ENCODE data around the gene C14orf180. TPM values are rescaled to one million over a fixed set of nuclear protein-coding genes. Genes with fewer than 3 reads are reported as not detected.
A peak's percentile ranks its signal among the peaks of the same experiment; 100 is the strongest.

The C14orf180 gene
- total and polyA plus RNA-seq, 4 donors, result 0.12 to 0.48 (median 0.30) TPM

DNA sequence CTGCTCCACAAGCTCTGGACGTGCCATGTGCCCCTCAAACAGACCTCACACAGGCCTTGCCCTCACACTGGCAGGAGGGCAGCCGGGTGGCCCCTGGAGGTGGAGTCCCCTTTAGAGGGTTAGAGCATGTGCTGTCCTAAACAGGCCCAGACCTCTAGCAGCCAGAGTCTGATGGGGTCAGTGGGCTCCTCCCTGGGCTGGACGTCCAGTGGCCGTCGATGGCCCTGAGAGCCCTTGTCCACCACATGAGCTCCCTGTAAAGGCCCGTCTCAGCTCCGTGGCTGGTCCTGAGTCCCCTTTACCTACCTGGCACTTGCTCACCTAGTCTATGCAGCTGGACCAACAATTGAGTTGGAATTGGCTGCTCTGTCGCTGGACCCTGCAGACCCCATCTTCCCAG lies 21.2 kb downstream of the C14orf180 start:
- 75 to 84% methylated on average over 8 of the region's 8 CpGs for WGBS, 2 donors
- DNase-seq, result peak in 1 of 3 donors; percentile 10

DNA sequence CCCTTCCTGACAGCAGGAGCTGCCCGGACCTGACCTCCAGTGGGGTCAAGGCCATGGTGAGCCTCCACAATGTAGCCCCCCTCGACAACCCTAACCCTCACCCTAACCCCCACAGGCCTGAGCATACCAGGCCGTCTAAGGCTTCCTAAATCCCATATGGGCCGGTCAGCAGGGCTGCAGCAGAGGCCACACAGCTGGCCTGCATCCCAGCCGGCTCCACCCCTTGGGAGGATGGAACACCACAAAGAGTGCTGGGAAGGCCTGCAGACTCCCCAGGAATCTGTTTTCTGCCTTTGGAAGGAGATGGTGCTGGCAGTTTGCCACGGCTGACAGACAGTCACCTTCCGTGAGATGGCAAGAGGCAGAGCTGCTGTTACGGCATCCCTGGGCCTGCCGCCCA lies 22.2 kb downstream of the C14orf180 start:
- ATAC-seq (ENCODE audit: insufficient read depth, low FRiP score) (no peak), DNase-seq (peak; percentile 44 to 58 (median 55))
- Histone ChIP-seq H3K27me3 (ENCODE audit: control insufficient read depth in 3 of 3, insufficient read depth in 3 of 3, low read length in 2 of 3) (peaks cover 9 to 16% (median 16%) of the 10 kb centered on the region in 3 donors), H3K9ac (ENCODE audit: insufficient read depth in 1 of 2, low read length in 2 of 2) (no peak overlapping the region), H3K36me3 (ENCODE audit: control insufficient read depth in 4 of 4, insufficient read depth in 4 of 4, low read length in 4 of 4) (no peaks in the 10 kb centered on the region), H3K9me3 (ENCODE audit: control insufficient read depth in 4 of 4, insufficient read depth in 3 of 4, low read length in 3 of 4) (peaks cover 0 to 5% (median 0%) of the 10 kb centered on the region in 4 donors), H3K4me1 (ENCODE audit: control insufficient read depth in 5 of 5, insufficient read depth in 5 of 5, low read length in 5 of 5) (peaks cover 0 to 22% (median 5%) of the 10 kb centered on the region in 5 donors), H3K27ac (ENCODE audit: low read depth in 1 of 2, low read length in 1 of 2) (no peak overlapping the region), H3K4me3 (no peak overlapping the region)
- TF ChIP-seq, protein P1, sequence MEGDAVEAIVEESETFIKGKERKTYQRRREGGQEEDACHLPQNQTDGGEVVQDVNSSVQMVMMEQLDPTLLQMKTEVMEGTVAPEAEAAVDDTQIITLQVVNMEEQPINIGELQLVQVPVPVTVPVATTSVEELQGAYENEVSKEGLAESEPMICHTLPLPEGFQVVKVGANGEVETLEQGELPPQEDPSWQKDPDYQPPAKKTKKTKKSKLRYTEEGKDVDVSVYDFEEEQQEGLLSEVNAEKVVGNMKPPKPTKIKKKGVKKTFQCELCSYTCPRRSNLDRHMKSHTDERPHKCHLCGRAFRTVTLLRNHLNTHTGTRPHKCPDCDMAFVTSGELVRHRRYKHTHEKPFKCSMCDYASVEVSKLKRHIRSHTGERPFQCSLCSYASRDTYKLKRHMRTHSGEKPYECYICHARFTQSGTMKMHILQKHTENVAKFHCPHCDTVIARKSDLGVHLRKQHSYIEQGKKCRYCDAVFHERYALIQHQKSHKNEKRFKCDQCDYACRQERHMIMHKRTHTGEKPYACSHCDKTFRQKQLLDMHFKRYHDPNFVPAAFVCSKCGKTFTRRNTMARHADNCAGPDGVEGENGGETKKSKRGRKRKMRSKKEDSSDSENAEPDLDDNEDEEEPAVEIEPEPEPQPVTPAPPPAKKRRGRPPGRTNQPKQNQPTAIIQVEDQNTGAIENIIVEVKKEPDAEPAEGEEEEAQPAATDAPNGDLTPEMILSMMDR (IDR thresholded peaks at IDR 0.05; ENCODE audit: control extremely low read depth, extremely low read depth), result no peak
- WGBS, 2 donors, result 48 to 64% methylated on average over 9 of the region's 9 CpGs

More for the DNA sequence above, 21.2 kb downstream of the C14orf180 start:
- Histone ChIP-seq H3K27ac (ENCODE audit: low read depth in 1 of 2, low read length in 1 of 2) (no peak overlapping the region), H3K9me3 (ENCODE audit: control insufficient read depth in 4 of 4, insufficient read depth in 3 of 4, low read length in 3 of 4) (peaks cover 0 to 3% (median 0%) of the 10 kb centered on the region in 4 donors), H3K36me3 (ENCODE audit: control insufficient read depth in 4 of 4, insufficient read depth in 4 of 4, low read length in 4 of 4) (no peaks in the 10 kb centered on the region), H3K27me3 (ENCODE audit: control insufficient read depth in 3 of 3, insufficient read depth in 3 of 3, low read length in 2 of 3) (peaks cover 5 to 16% (median 15%) of the 10 kb centered on the region in 3 donors), H3K4me1 (ENCODE audit: control insufficient read depth in 5 of 5, insufficient read depth in 5 of 5, low read length in 5 of 5) (peaks cover 0 to 22% (median 5%) of the 10 kb centered on the region in 5 donors), H3K9ac (ENCODE audit: insufficient read depth in 1 of 2, low read length in 2 of 2) (no peak overlapping the region), H3K4me3 (no peak overlapping the region)
- TF ChIP-seq, protein P1 (IDR thresholded peaks at IDR 0.05; ENCODE audit: control extremely low read depth, extremely low read depth), result no peak
- no peak for ATAC-seq (ENCODE audit: insufficient read depth, low FRiP score)

DNA sequence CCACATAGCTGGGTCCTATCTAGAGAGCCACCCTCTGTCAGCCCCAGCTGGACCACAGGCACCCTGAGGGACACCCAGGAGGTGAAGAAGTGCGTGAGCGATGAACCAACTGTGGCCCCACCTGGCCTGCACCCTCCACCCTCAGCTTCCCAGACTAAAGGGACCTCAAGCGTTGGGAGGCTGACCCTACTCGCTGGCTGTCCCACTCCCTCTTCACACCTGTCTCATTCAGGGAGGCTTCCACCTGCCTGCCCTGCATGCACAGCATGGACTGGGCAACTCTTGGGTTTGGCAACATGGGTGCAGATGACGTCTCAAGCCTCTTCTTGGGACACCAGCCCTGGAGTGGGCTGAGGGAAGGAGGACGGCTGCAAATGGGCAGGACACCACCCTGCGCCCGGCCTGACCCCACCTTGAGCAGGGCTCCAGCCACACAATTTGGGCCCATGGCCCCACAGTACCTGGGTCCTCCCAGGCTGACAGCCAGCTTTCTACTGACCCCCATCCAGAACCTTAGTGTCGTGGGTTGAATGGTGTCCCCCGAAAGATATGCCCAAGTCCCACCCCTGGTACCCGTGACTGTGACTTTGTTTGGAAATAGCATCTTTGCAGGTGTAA lies 22.9 kb downstream of the C14orf180 start:
- DNase-seq (no peak), ATAC-seq (ENCODE audit: insufficient read depth, low FRiP score) (no peak)
- Histone ChIP-seq H3K4me3 (no peak overlapping the region), H3K36me3 (ENCODE audit: control insufficient read depth in 4 of 4, insufficient read depth in 4 of 4, low read length in 4 of 4) (no peaks in the 10 kb centered on the region), H3K4me1 (ENCODE audit: control insufficient read depth in 5 of 5, insufficient read depth in 5 of 5, low read length in 5 of 5) (peaks cover 0 to 22% (median 5%) of the 10 kb centered on the region in 5 donors), H3K27ac (ENCODE audit: low read depth in 1 of 2, low read length in 1 of 2) (no peak overlapping the region), H3K9ac (ENCODE audit: insufficient read depth in 1 of 2, low read length in 2 of 2) (no peak overlapping the region), H3K27me3 (ENCODE audit: control insufficient read depth in 3 of 3, insufficient read depth in 3 of 3, low read length in 2 of 3) (peaks cover 9 to 16% (median 16%) of the 10 kb centered on the region in 3 donors), H3K9me3 (ENCODE audit: control insufficient read depth in 4 of 4, insufficient read depth in 3 of 4, low read length in 3 of 4) (peaks cover 0 to 6% (median 0%) of the 10 kb centered on the region in 4 donors)
- 86 to 87% methylated on average over 11 of the region's 11 CpGs for WGBS, 2 donors
- TF ChIP-seq, protein P1 (IDR thresholded peaks at IDR 0.05; ENCODE audit: control extremely low read depth, extremely low read depth), result no peak

All from lung (tissue), 12 donors.